Breast epithelium (tissue), 3 donors: ENCODE data around the gene TIMM22.

ENCODE experiments used
- POLR2A ChIP-seq: fragments of 450-650 bp; IDR thresholded peaks from one replicate; pipeline ENCODE4 v1.6.1; 2016; ENCODE audit warnings: antibody characterized with exemption, mild to moderate bottlenecking, moderate library complexity
- POLR2AphosphoS5 ChIP-seq, 3 donors: sonication (generic); formaldehyde crosslinking; IDR thresholded peaks; one replicate each; pipeline ENCODE4 v1.6.1; 2017; ENCODE audit warnings: antibody characterized with exemption in 3 of 3
- TF ChIP-seq, protein P1 (sequence below), 3 donors: fragments of 450-650 bp; IDR thresholded peaks; one replicate each; pipeline ENCODE4 v1.5.1; 2016 to 2017; ENCODE audit warnings: antibody characterized with exemption in 3 of 3, mild to moderate bottlenecking in 3 of 3, moderate library complexity in 3 of 3

- TF ChIP-seq, protein P1, sequence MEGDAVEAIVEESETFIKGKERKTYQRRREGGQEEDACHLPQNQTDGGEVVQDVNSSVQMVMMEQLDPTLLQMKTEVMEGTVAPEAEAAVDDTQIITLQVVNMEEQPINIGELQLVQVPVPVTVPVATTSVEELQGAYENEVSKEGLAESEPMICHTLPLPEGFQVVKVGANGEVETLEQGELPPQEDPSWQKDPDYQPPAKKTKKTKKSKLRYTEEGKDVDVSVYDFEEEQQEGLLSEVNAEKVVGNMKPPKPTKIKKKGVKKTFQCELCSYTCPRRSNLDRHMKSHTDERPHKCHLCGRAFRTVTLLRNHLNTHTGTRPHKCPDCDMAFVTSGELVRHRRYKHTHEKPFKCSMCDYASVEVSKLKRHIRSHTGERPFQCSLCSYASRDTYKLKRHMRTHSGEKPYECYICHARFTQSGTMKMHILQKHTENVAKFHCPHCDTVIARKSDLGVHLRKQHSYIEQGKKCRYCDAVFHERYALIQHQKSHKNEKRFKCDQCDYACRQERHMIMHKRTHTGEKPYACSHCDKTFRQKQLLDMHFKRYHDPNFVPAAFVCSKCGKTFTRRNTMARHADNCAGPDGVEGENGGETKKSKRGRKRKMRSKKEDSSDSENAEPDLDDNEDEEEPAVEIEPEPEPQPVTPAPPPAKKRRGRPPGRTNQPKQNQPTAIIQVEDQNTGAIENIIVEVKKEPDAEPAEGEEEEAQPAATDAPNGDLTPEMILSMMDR (IDR thresholded peaks at IDR 0.05), result no peak
- no peak for TF ChIP-seq POLR2AphosphoS5 (IDR thresholded peaks at IDR 0.05)
- TF ChIP-seq POLR2A, result no peak
Observed at GRCh38 chr17:1000597-1001461, 3.9 kb downstream of the TIMM22 start.
